WTC11 (cell line): ENCODE results near the gene DPP10. TPM values are rescaled to one million over a fixed set of nuclear protein-coding genes. Genes with fewer than 3 reads are reported as not detected.

Experiments used
- ATAC-seq: fragments of 200-7000 bp; cut with Tn5 transposase; 2 replicates; pipeline ENCODE4 v1.10.0; 2021; ENCODE audit warnings: mild to moderate bottlenecking, moderate library complexity
- CTCF ChIA-PET: fragments of 300-600 bp; sonication (Branson Sonifier 250); formaldehyde crosslinking; loops from one replicate; lab custom pipeline; 2021; ENCODE audit warnings: antibody characterized with exemption; lab: Charles Lee
- POLR2A ChIA-PET: fragments of 350-600 bp; sonication (Branson Sonifier 250); formaldehyde crosslinking; loops from one replicate; lab custom pipeline; 2021; ENCODE audit warnings: antibody characterized with exemption; lab: Charles Lee
- DNase-seq: peaks from one replicate; pipeline ENCODE4 v3.0.0; 2021; ENCODE audit warnings: low spot score
- H3K27ac Mint-ChIP-seq: 2 replicates; pipeline ENCODE4 v1.8.0; 2021; ENCODE audit warnings: mixed read lengths
- H3K27me3 Mint-ChIP-seq: 2 replicates; pipeline ENCODE4 v1.8.0; 2021; ENCODE audit warnings: low read depth, mild to moderate bottlenecking, moderate library complexity, mixed read lengths
- H3K36me3 Mint-ChIP-seq: 2 replicates; pipeline ENCODE4 v1.8.0; 2021; ENCODE audit warnings: mixed read lengths
- H3K4me1 Mint-ChIP-seq: 2 replicates; pipeline ENCODE4 v1.8.0; 2022; ENCODE audit warnings: mixed read lengths
- H3K4me3 Mint-ChIP-seq: 2 replicates; pipeline ENCODE4 v1.8.0; 2021; ENCODE audit warnings: mild to moderate bottlenecking, moderate library complexity, mixed read lengths
- H3K9me3 Mint-ChIP-seq: 2 replicates; pipeline ENCODE4 v1.8.0; 2021; ENCODE audit warnings: mixed read lengths
- ARID4B ChIP-seq: sonication (generic); formaldehyde crosslinking; IDR thresholded peaks from 2 replicates; pipeline ENCODE4 v1.8.0; 2023; ENCODE audit warnings: missing genetic modification reagents, mild to moderate bottlenecking, borderline replicate concordance
- E2F5 ChIP-seq: sonication (generic); formaldehyde crosslinking; IDR thresholded peaks from 2 replicates; pipeline ENCODE4 v1.8.1; 2022; ENCODE audit warnings: mild to moderate bottlenecking, moderate library complexity, missing genetic modification reagents
- ETV6 ChIP-seq: sonication (generic); formaldehyde crosslinking; IDR thresholded peaks from 2 replicates; pipeline ENCODE4 v1.8.1; 2022; ENCODE audit warnings: mild to moderate bottlenecking, missing genetic modification reagents
- FOXP1 ChIP-seq: sonication (generic); formaldehyde crosslinking; IDR thresholded peaks from 2 replicates; pipeline ENCODE4 v1.8.0; 2022; ENCODE audit warnings: missing genetic modification reagents, mild to moderate bottlenecking, moderate library complexity, borderline replicate concordance
- GABPB1 ChIP-seq: sonication (generic); formaldehyde crosslinking; IDR thresholded peaks from 2 replicates; pipeline ENCODE4 v1.8.1; 2023; ENCODE audit warnings: mild to moderate bottlenecking, missing genetic modification reagents
- GTF2I ChIP-seq: fragments of 250-450 bp; sonication (Bioruptor Pico); conservative IDR thresholded peaks from 2 replicates; pipeline ENCODE4 v1.4.0; 2021; ENCODE audit warnings: mild to moderate bottlenecking
- JUN ChIP-seq: sonication (generic); formaldehyde crosslinking; IDR thresholded peaks from 2 replicates; pipeline ENCODE4 v1.8.0; 2023; ENCODE audit warnings: mild to moderate bottlenecking, missing genetic modification reagents
- KAT7 ChIP-seq: sonication (generic); formaldehyde crosslinking; IDR thresholded peaks from 2 replicates; pipeline ENCODE4 v1.8.1; 2023; ENCODE audit warnings: missing genetic modification reagents, mild to moderate bottlenecking, borderline replicate concordance
- MYBL2 ChIP-seq: sonication (generic); formaldehyde crosslinking; IDR thresholded peaks from 2 replicates; pipeline ENCODE4 v1.8.1; 2023; ENCODE audit warnings: mild to moderate bottlenecking, moderate library complexity, missing genetic modification reagents
- NFE2L1 ChIP-seq: sonication (generic); formaldehyde crosslinking; IDR thresholded peaks from 2 replicates; pipeline ENCODE4 v1.8.1; 2023; ENCODE audit warnings: missing genetic modification reagents
- NR2C2 ChIP-seq: sonication (generic); formaldehyde crosslinking; IDR thresholded peaks from 2 replicates; pipeline ENCODE4 v1.8.0; 2022; ENCODE audit warnings: mild to moderate bottlenecking, missing genetic modification reagents
- PRDM15 ChIP-seq: sonication (generic); formaldehyde crosslinking; IDR thresholded peaks from 2 replicates; pipeline ENCODE4 v1.8.0; 2022; ENCODE audit warnings: missing genetic modification reagents
- STAT6 ChIP-seq: sonication (generic); formaldehyde crosslinking; conservative IDR thresholded peaks from 2 replicates; pipeline ENCODE4 v1.8.1; 2023; ENCODE audit warnings: mild to moderate bottlenecking, low read depth, missing genetic modification reagents, moderate library complexity
- ZBTB21 ChIP-seq: sonication (generic); formaldehyde crosslinking; IDR thresholded peaks from 2 replicates; pipeline ENCODE4 v1.8.1; 2023; ENCODE audit warnings: mild to moderate bottlenecking, missing genetic modification reagents, borderline replicate concordance
- ZNF138 ChIP-seq: sonication (generic); formaldehyde crosslinking; conservative IDR thresholded peaks from 2 replicates; pipeline ENCODE4 v1.8.1; 2022; ENCODE audit warnings: mild to moderate bottlenecking, moderate library complexity, missing genetic modification reagents
- ZNF232 ChIP-seq: sonication (generic); formaldehyde crosslinking; IDR thresholded peaks from 2 replicates; pipeline ENCODE4 v1.8.0; 2022; ENCODE audit warnings: mild to moderate bottlenecking, missing genetic modification reagents
- ZNF425 ChIP-seq: fragments of 250-450 bp; sonication (Bioruptor Pico); conservative IDR thresholded peaks from 2 replicates; pipeline ENCODE4 v1.9.0; 2021; ENCODE audit warnings: mild to moderate bottlenecking
- total RNA-seq: library from RNA; stranded (reverse); gene quantifications from 3 replicates; pipeline ENCODE4 v1.2.3, GENCODE V29; 2021

Gene DPP10
- total RNA-seq, 1 experiment from 2014 or later: 4.0 TPM

- TF ChIP-seq ETV6 (CRISPR knock-in tag) (no peak), STAT6 (CRISPR knock-in tag) (no peak), JUN (no peak), ZNF232 (CRISPR knock-in tag) (no peak)
These were observed 299.8 kb downstream of the DPP10 start (continued) for GRCh38 chr2:114742245-114742644.

- Mint-ChIP-seq H3K27me3 (no peaks in the 10 kb centered on the region; the same call in none of the 2 replicates), H3K27ac (no peak overlapping the region), H3K4me3 (no peak overlapping the region), H3K36me3 (peaks cover 13% of the 10 kb centered on the region)
- POLR2A ChIA-PET: no interaction called here
- DNase-seq: no peak
- ATAC-seq: no peak
- no peak for TF ChIP-seq MYBL2 (CRISPR knock-in tag)
- no peak for TF ChIP-seq FOXP1
- TF ChIP-seq GABPB1 (CRISPR knock-in tag): no peak
- TF ChIP-seq ZNF425 (CRISPR knock-in tag): no peak
- TF ChIP-seq ARID4B (CRISPR knock-in tag): no peak
- TF ChIP-seq NR2C2 (CRISPR knock-in tag): no peak
- TF ChIP-seq GTF2I (CRISPR knock-in tag): no peak
- no peak for TF ChIP-seq E2F5 (CRISPR knock-in tag)
- no peak for TF ChIP-seq PRDM15 (CRISPR knock-in tag)
- no peak for TF ChIP-seq ZNF138 (CRISPR knock-in tag)
- no peak for TF ChIP-seq KAT7 (CRISPR knock-in tag)
- no peak for TF ChIP-seq NFE2L1
- no peak for TF ChIP-seq ZNF232 (CRISPR knock-in tag)
- no peak for TF ChIP-seq ZBTB21
- TF ChIP-seq, all 79 proteins: peak for 0
- CTCF ChIA-PET: no interaction called here
- peaks cover 9% of the 10 kb centered on the region for H3K4me1 Mint-ChIP-seq
- H3K9me3 Mint-ChIP-seq: peaks cover 48% of the 10 kb centered on the region
These were observed 303.3 kb downstream of the DPP10 start for GRCh38 chr2:114745700-114746099.
